Measurements from ENCODE around the gene GPR22. TPM values are rescaled to one million over a fixed set of nuclear protein-coding genes. Genes with fewer than 3 reads are reported as not detected.

GPR22 gene
- total RNA-seq, 6 donors from 2014 or later: not detected

- H3K27me3 ChIP-seq: no peaks in the 10 kb centered on the region
- no peak for DNase-seq
- H3K9me3 ChIP-seq: no peaks in the 10 kb centered on the region
- H3K27ac ChIP-seq: no peak overlapping the region
- no peak for TF ChIP-seq EP300 (IDR thresholded peaks at IDR 0.05)
- no peak overlapping the region for H3K4me3 ChIP-seq
- no peaks in the 10 kb centered on the region for H3K4me1 ChIP-seq
- ATAC-seq (ENCODE audit: low FRiP score in 2 of 2): no peak
- 58 to 62% methylated on average over 1 of the region's 1 CpG for WGBS, 2 donors
- no peaks in the 10 kb centered on the region for H3K36me3 ChIP-seq
Measured at GRCh38 chr7:107432261-107432660, 37.6 kb upstream of the GPR22 start.

GRCh38 chr7:107435749-107436148 is 34.1 kb upstream of the GPR22 start:
- DNase-seq: no peak
- no peak for ATAC-seq (ENCODE audit: low FRiP score in 2 of 2)
- 97 to 98% methylated on average over 1 of the region's 1 CpG for WGBS, 2 donors
- Histone ChIP-seq H3K27ac (no peak overlapping the region), H3K27me3 (no peaks in the 10 kb centered on the region), H3K9me3 (no peaks in the 10 kb centered on the region), H3K4me3 (no peak overlapping the region), H3K36me3 (no peaks in the 10 kb centered on the region), H3K4me1 (no peaks in the 10 kb centered on the region)
- TF ChIP-seq CTCF (IDR thresholded peaks at IDR 0.05) (no peak), EP300 (IDR thresholded peaks at IDR 0.05) (no peak), POLR2AphosphoS5 (IDR thresholded peaks at IDR 0.05) (no peak), POLR2A (IDR thresholded peaks at IDR 0.05) (no peak)

DNA sequence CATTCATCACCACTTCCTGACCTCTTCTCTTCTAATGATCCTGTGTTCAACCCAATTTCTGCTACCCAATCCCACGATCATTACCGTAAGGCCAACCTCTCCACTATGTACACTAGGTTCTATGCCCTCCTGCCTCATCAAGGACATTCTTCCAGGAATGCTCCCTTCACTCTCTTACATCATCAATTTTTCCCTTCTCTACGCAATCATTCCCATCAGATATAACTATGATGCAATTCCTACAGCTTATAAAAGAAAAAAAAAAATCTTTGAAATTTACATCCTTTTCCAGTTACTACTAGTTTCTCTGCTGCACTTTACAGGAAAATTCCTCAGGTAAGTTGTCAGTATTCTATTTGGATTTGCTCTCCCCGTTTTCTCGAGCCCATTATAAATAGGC is 30.8 kb upstream of the GPR22 start:
- Histone ChIP-seq H3K36me3 (no peaks in the 10 kb centered on the region), H3K27ac (no peak overlapping the region), H3K4me1 (no peaks in the 10 kb centered on the region), H3K9me3 (no peaks in the 10 kb centered on the region), H3K27me3 (no peaks in the 10 kb centered on the region), H3K4me3 (no peak overlapping the region)
- DNase-seq (no peak), ATAC-seq (ENCODE audit: low FRiP score in 2 of 2) (no peak)
- WGBS, 2 donors: 95 to 97% methylated on average over 5 of the region's 5 CpGs
- TF ChIP-seq POLR2A (IDR thresholded peaks at IDR 0.05) (no peak), EP300 (IDR thresholded peaks at IDR 0.05) (no peak), POLR2AphosphoS5 (IDR thresholded peaks at IDR 0.05) (no peak), CTCF (IDR thresholded peaks at IDR 0.05) (no peak)

GRCh38 chr7:107441581-107442422 is 28.1 kb upstream of the GPR22 start:
- Histone ChIP-seq H3K4me1 (no peaks in the 10 kb centered on the region), H3K36me3 (no peaks in the 10 kb centered on the region), H3K27ac (no peak overlapping the region), H3K4me3 (no peak overlapping the region), H3K9me3 (no peaks in the 10 kb centered on the region), H3K27me3 (no peaks in the 10 kb centered on the region)
- DNase-seq (no peak), ATAC-seq (ENCODE audit: low FRiP score in 2 of 2) (no peak)
- no peak for TF ChIP-seq CTCF (IDR thresholded peaks at IDR 0.05)
- TF ChIP-seq POLR2A (IDR thresholded peaks at IDR 0.05): no peak
- no peak for TF ChIP-seq EP300 (IDR thresholded peaks at IDR 0.05)
- no peak for TF ChIP-seq POLR2AphosphoS5 (IDR thresholded peaks at IDR 0.05)

GRCh38 chr7:107442678-107443077 is 27.2 kb upstream of the GPR22 start:
- TF ChIP-seq CTCF (IDR thresholded peaks at IDR 0.05) (no peak), EP300 (IDR thresholded peaks at IDR 0.05) (no peak)
- 97 to 98% methylated on average over 1 of the region's 1 CpG for WGBS, 2 donors

More at GRCh38 chr7:107442678-107443077, 27.2 kb upstream of the GPR22 start:
- no peaks in the 10 kb centered on the region for H3K36me3 ChIP-seq
- no peaks in the 10 kb centered on the region for H3K9me3 ChIP-seq
- H3K4me3 ChIP-seq: no peak overlapping the region
- no peak for DNase-seq
- no peaks in the 10 kb centered on the region for H3K4me1 ChIP-seq
- H3K27me3 ChIP-seq: no peaks in the 10 kb centered on the region
- ATAC-seq (ENCODE audit: low FRiP score in 2 of 2): no peak
- H3K27ac ChIP-seq: no peak overlapping the region

Data from upper lobe of left lung (tissue), 6 donors.